GM18505 (cell line): Measurements from ENCODE around the gene CNKSR2.

Experiments used
- ATAC-seq: cut with Tn5 transposase; IDR thresholded peaks from one replicate; pipeline ENCODE4 v1.9.1; 2021; ENCODE audit not compliant: unreplicated experiment
- POLR2A ChIP-seq: IDR thresholded peaks from 4 replicates; pipeline ENCODE4 v1.6.1; 2011; ENCODE audit warnings: borderline replicate concordance; ENCODE audit not compliant: insufficient read depth, insufficient read length; ENCODE audit errors: extremely low read depth

The CNKSR2 gene

GRCh38 chrX:21657318-21658151 lies 283.3 kb downstream of the CNKSR2 start:
- no peak for TF ChIP-seq POLR2A
- ATAC-seq: no peak

GRCh38 chrX:21658152-21658737 lies 284.0 kb downstream of the CNKSR2 start, which contains the start of gene KLHL34:
Gene KLHL34, minus strand, starts transcription at chrX:21658330. Its CDS starts 542 bp downstream, at chrX:21657788.
- no peak for ATAC-seq
- TF ChIP-seq POLR2A: no peak

GRCh38 chrX:21658746-21659145 lies 284.5 kb downstream of the CNKSR2 start:
- TF ChIP-seq POLR2A: no peak
- ATAC-seq: no peak

GRCh38 chrX:21659320-21659719 lies 285.1 kb downstream of the CNKSR2 start:
- ATAC-seq: no peak
- TF ChIP-seq POLR2A: no peak

DNA sequence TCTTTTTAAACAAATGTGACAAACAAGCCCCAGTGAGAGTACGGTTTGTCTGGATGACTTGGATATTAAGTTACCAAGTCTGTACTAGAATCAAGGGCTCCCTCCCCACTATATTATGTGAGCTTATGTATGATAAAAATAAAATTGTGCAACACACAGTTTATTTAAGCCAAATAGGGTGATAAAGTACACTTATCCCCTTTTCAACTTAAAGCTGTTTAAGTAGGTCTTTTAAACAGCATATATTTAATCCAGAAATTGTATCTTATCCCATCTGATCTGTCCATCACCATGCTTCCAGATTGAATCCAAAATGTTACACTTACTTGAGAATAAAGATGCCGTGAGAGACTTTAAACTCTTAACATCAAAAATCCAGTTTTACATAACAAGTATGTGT lies 285.9 kb downstream of the CNKSR2 start:
- ATAC-seq: no peak
- TF ChIP-seq POLR2A: no peak

- no peak for TF ChIP-seq POLR2A
- no peak for ATAC-seq
These were observed 287.1 kb downstream of the CNKSR2 start for GRCh38 chrX:21661316-21661715.

DNA sequence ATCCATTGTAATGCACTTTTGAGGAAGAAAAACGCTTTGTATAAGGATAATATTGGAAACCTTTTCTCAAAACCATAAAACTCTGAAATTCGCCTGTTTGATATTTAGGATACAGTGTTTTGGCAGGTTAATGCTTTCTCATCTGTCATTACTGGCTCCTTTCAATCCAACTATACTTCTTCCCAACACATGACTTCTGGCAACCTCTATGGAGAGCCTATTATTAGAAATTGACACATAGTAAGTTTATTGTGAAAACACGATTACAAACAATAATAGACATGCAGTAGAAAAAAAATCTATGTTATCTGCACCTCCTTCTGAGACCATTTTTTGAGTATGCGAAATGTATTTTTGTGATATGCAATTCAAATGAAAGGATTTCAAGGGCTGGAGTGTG lies 288.5 kb downstream of the CNKSR2 start:
- ATAC-seq: no peak
- no peak for TF ChIP-seq POLR2A

GRCh38 chrX:21666252-21666651 lies 292.0 kb downstream of the CNKSR2 start:
- ATAC-seq: no peak
- TF ChIP-seq POLR2A: no peak

DNA sequence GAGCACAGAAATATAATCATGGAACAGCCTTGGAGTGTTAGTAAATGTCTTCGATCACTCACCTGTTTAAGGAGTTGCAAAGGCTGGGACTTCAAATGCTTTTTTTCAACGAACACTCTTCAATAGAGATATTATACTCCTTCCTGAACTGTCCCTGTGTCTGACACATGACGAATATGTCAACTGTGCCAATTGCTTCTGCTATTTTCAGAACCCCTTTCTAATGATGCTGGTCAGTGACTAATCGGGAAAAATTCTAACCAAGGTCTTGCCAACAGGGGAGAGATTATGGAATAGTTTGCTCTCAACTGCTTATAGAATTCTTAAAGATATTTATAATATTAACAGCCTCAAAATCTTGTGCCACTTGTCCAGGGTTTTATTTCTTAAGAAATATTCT lies 292.5 kb downstream of the CNKSR2 start:
- ATAC-seq: no peak
- TF ChIP-seq POLR2A: no peak

GRCh38 chrX:21674430-21675186 lies 300.4 kb downstream of the CNKSR2 start:
- no peak for TF ChIP-seq POLR2A
- no peak for ATAC-seq

DNA sequence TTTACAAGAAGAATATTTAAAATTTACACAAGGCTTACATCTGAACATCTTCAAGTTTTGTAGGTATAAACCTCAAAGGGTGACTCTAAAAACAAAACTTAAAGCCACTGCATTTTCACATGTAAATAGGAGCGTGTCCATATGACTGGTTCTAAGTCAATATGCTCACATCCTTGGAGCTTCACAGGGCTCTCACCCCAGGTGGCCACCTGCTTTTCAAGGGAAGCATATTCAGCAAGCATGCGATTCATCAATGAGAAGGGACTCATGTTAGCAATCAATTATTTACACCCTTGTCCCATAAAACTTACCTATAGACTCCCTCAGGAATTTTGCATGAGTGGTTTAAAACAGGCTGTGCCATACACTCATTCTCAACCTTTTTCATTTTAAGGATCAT lies 301.7 kb downstream of the CNKSR2 start:
- no peak for TF ChIP-seq POLR2A
- no peak for ATAC-seq

DNA sequence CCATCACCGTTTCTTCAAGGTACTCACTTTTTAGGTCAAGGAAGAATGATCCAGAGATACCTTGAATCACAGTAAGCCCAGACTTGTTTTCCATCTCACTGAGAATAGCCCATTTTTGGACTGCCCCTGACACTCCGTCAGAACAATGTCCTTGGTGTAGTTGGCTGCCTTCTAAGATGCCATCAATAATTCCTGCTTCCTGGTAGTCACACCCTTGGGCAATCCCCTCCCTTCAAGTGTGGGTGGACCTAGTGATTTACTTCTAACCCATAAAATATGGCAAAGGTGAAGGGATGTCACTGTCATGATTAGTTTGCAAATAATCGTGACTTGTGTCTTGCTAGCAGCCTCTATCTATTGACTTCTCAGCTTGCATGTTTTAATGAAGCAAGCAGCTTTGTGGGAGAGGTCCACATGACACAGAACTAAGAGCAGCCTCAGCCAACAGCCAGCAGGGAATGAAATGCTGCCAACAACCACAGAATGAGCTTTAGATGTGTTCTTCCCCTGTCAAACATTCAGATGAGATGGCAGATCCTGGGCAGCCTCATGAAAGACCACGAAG lies 303.9 kb downstream of the CNKSR2 start:
- ATAC-seq: no peak
- no peak for TF ChIP-seq POLR2A

DNA sequence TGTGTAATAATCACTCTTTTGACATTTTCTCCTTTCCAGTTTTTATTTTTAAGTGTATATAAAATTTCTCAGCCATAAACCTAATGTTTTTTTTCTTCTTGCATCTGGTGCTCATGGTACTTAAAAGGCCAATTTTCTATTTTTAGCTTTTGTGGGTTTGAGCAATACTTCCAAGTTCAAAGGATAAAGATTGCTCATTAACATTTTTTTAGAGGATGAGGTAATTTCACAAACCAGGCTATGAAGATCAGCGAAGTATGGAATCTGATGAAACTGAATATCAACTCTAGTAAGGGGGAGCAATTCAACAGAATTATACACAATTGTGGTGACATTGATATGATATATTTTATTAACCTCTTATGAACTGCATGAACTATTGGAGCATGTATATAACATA lies 309.7 kb downstream of the CNKSR2 start:
- ATAC-seq: no peak
- no peak for TF ChIP-seq POLR2A
